NCI-H2081 (cell line): ENCODE data around the gene PALD1.

ENCODE experiments used
- DNase-seq, 2 experiments: peaks; one replicate each; lab custom pipeline; 2025; lab: John Stamatoyannopoulos, UW

Gene PALD1

DNA sequence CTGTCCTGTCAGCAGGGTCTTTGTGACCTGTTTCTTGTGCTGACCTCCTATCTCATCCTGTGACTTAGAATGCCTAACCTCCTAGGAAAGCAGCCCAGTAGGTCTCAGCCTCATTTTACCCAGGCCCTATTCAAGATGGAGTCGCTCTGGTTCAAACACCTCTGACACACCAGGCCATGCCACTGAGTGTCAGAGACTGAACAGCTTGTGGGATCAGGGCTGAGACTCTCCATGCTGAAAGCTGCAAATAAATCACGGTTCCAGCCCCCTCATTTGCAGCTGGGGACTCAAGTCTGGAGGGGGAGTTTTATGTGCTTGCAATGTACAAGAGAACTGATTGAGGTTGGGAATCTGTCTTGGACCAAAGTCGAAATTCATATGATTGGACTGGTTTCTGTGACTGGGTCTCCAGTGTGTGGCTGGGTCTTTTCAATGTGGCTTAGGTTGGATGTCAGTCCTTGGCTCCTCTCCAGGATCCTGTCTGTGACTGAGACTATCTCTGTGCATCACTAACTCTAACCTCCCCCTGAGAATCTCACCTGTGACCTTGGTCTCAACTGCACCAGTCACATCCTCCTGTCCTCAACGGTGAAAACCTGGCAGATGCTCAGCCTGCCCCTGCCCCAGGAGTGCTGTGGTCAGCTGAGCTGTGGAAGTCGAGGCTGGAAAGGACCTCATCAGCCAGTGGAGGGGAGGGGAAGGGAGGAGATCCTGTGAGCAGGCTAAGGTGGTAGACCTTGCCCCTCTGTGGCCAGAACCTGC lies 112.3 kb downstream of the PALD1 start:
- no peak for DNase-seq

DNA sequence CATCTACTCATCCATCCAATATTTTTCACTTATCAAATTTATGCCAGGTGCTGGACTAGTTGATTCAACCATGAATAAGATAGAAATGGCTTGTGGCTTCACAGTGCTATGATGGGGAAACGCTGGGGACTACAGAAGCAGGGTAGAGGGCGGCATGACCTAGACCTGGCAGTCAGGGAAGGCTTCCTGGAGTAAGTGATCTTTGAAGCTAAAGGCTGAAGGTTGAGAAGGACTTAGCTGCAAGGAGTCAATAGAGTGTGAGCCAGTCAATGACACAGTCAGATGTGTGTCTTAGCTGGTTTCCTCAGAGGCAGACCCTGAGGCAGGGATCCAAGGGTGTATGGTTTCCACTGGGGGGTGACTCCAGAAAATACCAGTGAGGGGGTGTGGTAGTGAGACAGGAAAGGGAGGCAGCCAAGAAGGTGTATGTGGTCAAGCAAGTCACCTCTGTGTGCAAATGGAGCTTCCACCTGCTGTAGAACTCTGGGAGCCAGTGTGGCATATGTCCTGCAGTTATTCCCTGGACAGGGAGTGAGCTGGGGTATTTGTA lies 113.7 kb downstream of the PALD1 start:
- DNase-seq, result no peak

DNA sequence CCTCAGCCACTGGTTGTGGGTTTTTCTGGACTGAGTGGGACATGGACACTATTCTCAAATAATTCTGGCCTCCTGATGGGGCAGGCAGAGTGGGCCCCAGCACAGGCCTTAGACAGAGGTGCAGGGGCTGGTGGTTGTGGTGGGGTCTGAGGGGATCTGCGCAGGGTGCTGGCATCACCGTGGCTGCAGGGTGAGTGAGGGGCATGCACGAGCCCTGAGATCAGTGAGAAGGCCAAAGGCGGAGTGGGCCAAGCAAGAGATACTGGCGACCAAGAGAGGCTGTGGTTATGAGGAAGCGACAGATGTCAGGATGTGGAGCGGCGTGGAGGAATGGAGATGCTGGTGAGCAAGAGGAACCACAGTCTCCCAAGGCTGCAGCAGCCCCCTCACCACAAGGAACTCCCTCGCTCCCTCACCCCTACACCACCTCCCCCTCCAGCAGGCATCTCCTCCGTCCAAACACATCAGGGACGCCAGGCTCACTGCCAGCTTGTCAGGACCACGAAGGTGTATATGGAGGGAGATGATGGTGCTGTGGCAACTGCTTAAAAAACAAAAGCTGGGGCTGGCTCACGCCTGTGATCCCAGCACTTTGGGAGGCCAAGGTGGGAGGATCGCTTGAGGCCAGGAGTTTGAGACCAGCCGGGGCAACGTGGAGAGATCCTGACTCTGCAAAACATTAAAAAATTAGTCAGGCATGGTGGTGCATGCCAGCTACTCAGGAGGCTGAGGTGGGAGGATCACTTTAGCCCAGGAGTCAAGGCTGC lies 114.4 kb downstream of the PALD1 start:
- no peak for DNase-seq

DNA sequence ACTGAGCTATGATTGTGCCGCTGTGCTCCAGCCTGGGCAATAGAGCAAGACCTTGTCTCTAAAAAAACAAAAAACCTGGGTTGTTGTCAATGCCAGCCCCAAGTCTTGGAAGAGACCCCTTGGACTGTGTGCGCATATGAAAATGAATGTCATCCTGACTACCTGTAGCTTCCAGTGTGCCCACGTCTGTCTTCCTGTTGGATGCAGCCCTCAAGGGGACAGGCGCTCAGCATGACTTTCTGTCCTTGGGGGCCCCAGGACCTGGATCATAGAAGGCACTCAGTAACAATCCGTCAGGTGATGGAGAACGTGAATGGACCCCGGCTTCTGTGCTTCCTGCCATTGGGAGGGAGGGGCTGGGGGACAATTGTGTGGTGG lies 114.9 kb downstream of the PALD1 start:
- no peak for DNase-seq

DNA sequence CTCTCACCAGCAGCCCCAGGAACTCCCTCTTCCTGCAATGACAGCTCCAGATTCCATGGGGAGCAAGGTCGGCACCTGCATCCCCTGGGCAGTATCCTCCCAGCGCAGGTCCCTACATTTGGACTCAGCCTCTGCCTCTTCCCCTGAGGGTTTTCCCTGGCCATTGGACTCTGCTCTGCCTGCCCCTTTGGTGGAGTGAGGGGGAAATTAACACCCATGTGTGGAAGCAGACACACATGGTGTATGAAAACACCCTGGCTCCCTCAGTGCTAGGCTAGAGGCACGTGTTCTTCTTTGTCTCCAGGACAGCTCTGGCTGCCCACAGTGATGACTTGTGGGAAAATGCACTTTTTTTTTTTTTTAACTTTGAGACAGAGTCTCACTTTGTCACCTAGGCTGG lies 115.6 kb downstream of the PALD1 start:
- no peak for DNase-seq

DNA sequence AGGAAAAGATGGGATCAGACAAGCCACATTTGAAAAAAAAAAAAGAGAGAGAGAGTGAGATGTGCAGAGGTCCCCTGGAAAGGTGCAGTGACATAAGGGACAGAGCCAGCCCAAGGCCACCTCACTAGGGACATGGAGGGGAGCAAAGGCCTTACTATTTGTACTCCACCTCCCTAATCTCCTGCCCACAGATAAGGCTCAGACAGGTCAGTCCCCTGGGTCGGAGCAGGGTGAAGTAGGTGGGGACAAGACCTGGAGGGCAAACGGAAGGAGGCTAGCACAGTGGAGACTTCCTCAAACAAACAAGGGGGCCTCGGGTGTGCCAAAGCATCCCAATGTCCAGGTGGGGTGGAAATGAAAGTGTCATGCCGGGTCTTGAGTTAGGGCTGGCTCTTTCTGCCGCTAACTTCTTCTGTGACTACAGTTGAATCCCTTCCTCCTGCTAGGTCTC lies 117.0 kb downstream of the PALD1 start:
- no peak for DNase-seq

DNA sequence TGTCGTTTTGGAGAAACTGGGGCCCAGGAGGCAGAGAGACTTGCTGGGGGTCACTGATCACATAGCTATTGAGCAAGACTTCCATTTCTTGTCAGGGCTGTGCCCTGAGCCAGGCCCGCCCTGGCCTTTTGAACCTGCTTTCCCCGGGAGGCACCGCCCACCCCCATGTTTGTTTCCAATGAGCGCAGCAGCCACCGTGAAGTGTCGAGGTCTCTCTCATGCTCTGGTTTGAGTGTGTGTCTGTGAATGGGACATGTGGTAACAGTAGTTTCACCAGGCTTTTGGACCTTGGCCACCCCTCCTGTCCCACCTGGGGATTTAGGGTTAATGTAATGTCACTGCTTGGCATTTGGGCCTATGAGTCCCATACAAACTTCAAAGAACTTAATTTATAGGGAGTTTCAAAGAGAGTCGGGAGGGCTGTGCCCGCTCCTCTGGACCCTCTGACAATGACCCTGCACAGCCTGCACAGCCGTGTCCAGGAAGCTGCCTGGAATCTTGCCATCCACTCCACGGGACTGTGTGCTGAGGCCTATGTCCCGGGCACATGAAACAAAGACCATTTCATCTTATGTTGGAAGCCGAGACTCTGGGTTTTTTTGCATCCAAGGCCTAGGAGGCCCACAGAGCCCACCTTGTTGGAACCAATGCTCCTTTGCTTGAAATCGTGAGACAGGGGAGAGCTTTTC lies 117.7 kb downstream of the PALD1 start:
- no peak for DNase-seq

DNA sequence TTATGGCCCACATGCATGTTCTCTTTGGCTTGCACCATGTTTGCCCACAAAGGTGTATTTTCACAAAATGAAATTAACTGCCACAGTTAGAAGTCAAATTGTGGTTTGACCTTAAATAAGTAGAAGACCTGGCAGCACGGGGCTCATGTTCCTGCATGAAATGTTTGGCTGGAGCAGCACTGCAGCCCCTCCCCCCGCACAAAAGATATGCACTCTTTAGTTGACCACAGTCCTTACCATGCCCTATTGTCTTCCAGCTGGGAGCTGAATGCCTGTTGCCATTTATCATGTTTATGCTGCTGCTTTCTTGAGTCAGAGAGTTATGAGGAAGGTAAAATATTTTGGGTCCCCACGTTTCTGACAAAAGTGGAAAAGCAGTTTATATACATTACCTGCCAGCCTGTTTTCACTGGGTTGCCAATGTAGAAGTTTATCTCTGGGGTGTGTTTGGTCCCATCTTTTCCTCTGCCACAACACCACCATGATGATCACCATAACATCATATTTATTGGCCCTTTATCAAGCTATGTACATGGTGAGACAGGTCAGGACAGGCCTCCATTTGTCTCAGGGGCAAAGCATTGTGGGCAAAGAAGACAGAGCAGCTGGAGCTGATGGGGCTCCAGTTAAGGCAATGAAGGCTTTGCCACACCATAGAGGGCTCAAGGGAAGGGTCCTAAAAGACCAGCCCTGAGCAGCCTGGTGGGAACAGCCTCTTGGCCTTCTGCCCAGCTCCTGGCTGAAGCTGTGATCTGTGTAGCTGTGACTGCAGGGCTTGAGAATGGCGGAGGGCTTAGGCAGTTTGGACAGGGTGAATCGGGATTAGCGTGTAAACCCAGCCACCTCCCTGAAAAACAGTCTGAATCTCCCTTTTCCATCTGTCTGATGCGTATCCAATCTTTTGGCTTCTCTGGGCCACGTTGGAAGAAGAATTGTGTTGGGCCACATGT lies 118.6 kb downstream of the PALD1 start:
- no peak for DNase-seq

DNA sequence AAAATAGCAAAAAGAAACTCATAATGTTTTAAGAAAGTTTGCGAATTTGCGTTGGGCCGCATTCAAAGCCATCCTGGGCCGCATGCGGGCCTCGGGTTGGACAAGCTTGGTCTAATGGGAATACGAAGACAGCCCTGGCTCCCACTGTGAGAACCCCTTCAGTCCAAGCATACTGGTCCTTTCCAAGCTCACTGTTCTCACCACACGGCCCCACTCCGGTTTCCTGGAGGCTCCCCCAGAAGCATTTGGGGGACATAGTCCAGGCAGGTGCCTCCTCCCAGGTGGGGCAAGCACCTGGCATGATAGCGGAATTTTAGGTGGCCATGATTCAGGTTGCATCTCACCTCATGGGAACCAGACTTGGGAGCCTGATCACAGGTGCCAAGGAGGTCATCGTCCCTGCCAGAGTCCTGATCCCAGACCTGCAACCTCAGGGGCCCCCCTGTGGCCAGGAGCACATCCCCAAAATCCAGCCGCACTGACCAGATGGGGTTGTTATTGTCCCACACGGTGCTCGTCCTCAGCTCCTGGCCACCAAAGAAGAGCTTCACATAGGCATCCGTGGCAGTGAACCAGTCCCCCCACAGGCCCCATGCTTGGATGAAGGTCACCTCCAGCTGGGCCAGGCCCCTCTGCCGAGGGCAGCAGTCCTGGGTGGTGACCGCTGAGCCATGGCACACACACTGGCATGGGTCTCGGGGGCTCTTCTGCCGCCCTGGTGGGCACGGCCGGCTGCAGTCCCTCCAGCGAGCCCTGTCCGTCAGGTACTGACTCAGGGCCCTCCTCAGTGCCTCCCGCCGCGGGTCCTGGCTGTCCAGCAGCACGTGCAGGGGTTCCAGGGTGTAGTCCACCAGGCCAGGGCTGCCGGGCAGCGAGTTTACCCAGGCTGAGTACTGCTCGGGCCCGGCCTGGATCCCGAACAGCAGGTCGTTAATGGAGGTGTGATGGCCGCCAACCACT lies 119.6 kb downstream of the PALD1 start:
- no peak for DNase-seq

DNA sequence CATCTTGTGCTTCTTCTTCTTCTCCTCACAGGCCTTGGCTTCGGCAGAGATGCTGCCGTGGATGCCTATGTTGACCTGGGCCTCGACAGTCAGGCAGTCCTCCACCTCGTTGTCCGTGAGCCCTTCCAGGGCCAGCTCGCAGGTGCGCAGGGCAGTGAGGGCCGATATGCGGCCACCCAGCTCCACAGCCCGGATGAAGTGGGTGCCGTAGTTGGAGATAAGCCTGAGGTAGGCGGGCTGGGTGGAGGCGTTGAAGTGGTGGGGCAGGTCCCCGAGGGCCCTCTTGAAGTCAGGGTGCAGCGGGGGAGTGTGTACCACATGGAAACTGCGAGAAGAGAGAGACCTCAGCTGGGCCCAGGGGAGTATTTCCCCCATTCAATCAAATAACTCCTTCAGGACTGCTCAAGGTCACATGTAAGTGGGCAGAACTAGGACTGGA lies 120.3 kb downstream of the PALD1 start:
- DNase-seq, result no peak

DNA sequence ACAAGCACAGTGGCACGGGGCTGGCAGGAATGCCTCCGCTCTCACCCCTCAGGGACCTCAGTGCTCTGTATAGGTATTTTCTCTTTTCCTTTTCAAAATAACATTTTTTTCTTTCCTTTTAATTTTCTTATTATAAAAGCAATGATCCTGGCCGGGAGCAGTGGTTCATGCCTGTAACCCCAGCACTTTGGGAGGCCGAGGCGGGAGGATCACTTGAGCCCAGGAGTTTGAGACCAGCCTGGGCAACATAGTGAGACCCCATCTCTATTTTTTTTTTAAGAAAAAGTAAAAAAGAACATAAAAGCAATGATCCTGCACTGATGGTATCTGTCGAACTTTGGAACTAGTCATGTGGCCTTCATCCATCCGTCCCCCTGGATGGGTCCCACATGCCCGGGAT lies 120.8 kb downstream of the PALD1 start:
- no peak for DNase-seq

DNA sequence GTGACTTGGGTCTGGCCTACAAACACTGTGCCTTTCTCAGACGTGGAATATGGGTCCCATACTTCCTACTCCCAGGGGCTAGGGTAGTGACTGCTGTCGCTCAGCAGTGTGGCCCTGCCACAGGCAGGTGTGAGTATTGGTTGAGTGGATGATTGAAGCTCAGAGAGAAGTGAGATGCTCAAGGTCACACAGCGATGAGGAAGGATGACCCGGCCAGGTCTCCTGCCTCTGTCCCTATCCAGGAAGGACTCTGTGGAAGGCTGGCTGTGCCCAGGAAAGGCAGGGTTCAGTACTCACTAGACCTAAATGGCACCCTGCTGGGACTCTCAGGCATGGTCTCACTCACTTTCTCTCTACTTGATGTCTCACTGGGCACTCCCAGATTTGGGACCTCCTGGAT lies 121.2 kb downstream of the PALD1 start:
- DNase-seq, result no peak

DNA sequence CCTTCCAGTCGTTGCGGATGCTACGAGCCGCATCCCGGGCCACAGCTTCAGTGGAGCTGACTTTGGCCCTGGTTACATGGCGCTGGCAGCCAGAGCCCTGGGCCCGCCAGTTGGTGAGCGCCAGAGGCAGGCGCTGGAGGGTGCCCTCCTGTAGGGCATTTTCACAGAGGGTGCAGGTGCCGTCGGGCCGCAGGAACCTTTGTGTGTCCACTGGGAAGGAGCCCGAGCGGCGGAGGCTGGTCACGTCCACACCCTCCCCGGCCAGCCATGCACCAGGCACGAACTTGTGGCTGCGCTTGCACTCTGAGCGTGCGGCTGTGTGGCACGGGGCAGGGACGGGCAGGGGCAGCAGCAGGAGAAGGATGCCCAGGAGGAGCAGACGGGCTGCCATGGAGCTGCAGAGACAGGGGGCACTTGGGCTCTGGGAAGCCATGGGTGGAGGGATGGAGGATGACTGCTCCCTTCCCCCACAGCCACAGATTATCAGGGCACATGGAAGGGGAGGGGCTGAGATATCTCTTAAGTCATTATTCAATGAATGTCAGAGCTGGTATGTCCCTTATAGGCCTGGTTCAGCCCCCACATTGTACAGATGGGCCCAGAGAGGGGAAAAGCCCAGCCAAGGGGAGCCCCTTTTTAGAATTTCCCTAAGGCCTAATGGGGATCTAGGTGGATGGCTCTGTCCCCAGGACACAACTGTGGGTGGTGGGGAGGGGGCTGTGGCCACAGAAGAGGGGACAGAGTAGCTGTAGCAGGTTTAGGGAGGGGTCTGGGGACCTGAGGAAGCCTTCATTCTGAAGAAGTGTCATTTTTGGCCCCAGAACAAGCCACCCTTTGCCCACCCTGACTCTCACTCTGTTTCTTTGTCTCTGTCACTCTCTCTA lies 122.2 kb downstream of the PALD1 start:
- no peak for DNase-seq

DNA sequence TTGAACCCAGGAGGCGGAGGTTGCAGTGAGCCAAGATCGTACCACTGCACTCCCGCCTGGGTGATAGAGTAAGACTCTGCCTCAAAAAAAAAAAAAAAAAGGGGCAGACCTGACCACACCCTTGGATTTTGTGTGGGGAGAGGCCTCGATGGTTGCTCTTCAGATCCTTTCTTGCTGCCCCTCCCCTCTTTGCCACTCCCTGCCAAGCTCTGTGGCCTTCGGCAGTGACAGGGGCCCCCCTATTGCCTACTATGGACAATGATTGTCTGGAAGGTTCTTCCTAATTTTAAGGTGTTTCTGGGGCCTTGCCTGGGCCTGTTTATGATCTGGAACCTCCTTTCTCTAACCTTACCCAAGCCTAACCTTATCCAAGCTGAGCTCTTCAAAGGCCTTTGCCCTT lies 123.2 kb downstream of the PALD1 start:
- no peak for DNase-seq

DNA sequence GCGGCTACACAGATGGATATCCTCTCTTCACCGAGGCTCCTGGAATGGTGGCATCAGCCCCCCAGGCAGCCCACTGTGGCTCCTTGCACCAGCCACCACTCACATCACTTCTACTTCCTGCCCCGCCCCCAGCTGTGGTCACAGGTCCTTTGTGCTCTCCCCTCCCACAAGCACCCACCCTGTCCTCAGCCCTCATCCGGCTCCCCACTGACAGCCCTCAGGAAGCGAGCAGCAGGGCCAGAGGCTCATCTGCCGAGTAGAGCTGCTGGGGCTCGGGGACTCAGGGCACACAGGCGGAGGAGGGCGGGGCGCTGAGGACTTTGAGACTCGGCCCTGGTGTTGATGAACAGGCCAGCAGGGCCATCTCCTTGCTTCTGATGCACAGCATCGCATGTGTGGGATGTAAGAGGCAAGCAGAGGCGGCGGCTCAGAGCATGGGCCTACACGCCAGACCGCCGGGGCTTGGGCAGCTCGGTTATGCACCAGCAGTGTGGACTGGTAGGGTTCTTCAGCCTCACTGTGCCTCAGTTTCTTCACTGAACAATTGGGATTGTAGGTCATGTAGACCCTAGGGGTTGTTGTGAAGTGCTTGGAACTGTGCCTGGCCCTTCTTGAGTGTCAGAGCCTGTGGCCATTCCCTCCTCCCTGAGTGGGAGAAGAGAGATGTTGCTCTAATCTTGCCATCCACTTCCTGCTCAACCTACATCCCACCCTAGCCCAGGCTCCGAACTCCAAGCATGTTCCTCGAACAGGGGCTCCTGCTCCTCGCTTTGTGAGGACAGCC lies 124.3 kb downstream of the PALD1 start, which contains the start of gene PRF1:
TSS of gene PRF1 (minus strand) at position 77 of the 784 bp plus-strand sequence. CDS start 1,839 bp downstream, outside the sequence.
- DNase-seq, result no peak

DNA sequence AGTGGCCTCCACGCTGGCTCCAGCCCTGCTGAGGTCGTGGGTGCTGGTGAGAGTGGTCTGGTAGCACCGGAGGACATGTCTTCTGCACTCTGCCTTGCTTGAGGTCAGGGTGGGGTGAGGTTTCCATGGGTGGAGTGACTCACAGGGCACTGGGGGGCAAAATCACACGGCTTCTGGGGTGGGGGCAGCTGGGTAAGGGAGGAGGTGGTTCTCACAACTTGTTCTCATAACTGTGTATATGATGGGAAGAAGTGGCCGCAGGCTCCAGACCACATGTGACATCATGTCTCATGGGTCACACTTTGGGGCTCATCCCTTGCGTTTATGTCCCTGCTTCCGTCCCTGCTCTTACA lies 124.9 kb downstream of the PALD1 start:
- no peak for DNase-seq

DNA sequence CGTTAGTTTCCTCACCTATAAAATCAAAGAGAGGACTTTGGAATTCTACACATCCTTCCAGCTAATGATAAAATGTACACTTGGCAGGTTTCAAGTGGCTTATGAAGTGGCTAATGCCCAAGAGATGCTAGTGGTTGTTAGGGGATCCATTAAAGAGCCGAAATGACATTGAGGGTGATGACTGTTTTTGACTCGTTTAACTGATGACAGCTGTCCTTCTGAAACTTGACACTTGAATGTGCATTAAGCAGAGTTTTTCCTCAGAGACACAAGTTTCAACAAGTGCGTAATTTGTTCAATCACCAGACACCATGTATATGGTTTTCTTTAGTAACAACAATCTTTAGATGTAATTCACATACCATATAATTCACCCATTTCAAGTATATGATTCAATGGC lies 125.5 kb downstream of the PALD1 start:
- no peak for DNase-seq

DNA sequence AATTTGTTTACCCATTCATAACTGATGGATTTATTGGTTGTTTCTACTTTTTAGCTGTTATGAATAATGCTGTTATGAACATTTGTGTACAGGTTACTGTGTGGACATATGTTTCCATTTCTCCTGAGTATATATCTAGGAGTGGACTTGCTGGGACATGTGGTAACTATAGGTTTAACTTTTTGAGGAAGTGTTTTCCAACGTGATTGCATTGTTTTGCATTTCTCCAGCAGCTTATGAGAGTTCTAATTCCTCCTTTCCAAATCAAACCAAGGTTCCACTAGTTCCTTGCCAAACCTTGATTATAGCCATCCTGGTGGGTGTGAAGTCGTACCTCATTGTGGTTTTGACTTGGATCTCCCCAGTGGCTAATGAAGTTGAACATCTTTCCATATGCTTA lies 126.6 kb downstream of the PALD1 start:
- no peak for DNase-seq
